ENCODE results near the gene FSTL4. TPM values are rescaled to one million over a fixed set of nuclear protein-coding genes. Genes with fewer than 3 reads are reported as not detected.

Gene FSTL4
- total and polyA plus RNA-seq, 2 of the 13 experiments (the other 11 are each of a cell fraction or from before 2014, with no cell fraction given) = 2.1 to 3.0 TPM

GRCh38 chr5:133508845-133509741 is 103.2 kb downstream of the FSTL4 start:
- intact Hi-C loops (cut with micrococcal nuclease; ENCODE audit: unreplicated experiment) = no loop called here
- H3K79me2 ChIP-seq (ENCODE audit: insufficient read depth, low read length) = no peaks in the 10 kb centered on the region
- CTCF ChIA-PET (ENCODE audit: low intra/inter-chr PET ratio, low total read pairs) = no interaction called here
- no peaks in the 10 kb centered on the region for H3K9me3 ChIP-seq (ENCODE audit: low read length)
- no peaks in the 10 kb centered on the region for H3K27me3 ChIP-seq (ENCODE audit: control insufficient read depth in 1 of 2, insufficient read depth in 2 of 2, low read length in 2 of 2)
- H3K27ac ChIP-seq (ENCODE audit: extremely low read length, insufficient read depth, low read length) = no peak overlapping the region
- POLR2A ChIA-PET = no interaction called here
- ATAC-seq = no peak
- H4K20me1 ChIP-seq (ENCODE audit: insufficient read depth, low read length) = no peaks in the 10 kb centered on the region
- no peak overlapping the region for H3K4me3 ChIP-seq (replicated peaks in 1 of 3; ENCODE audit: insufficient read depth in 1 of 3, low read depth in 2 of 3, low read length in 3 of 3)
- no peak for DNase-seq (ENCODE audit: low spot score)
- H3K9ac ChIP-seq (ENCODE audit: insufficient read depth, low read depth, low read length) = no peak overlapping the region
- H2AFZ ChIP-seq (ENCODE audit: low read length) = no peak overlapping the region
- 58% methylated on average over 3 of the region's 3 CpGs for WGBS (ENCODE audit: low lambda C conversion rate)
- no peaks in the 10 kb centered on the region for H3K4me1 ChIP-seq (ENCODE audit: insufficient read depth, low read length)
- H3K36me3 ChIP-seq (replicated peaks in 1 of 2; ENCODE audit: control insufficient read depth in 1 of 2, insufficient read depth in 2 of 2, low read length in 2 of 2) = no peaks in the 10 kb centered on the region
- no peak for FAIRE-seq
- BruUV-seq (replicated peaks) = no TSS peak
- H3K4me2 ChIP-seq (ENCODE audit: low read depth, low read length) = no peak overlapping the region
- in situ Hi-C loops (cut with HindIII; ENCODE audit: extremely low pct_ligation_motif_present, low pct_unique_long_range_greater_than_20kb) = no loop called here
- TF ChIP-seq RCOR2 (CRISPR knock-in tag; IDR thresholded peaks at IDR 0.05) (no peak), ZNF503 (CRISPR knock-in tag; IDR thresholded peaks at IDR 0.05) (no peak), RNF219 (CRISPR knock-in tag; IDR thresholded peaks at IDR 0.05) (no peak), ZNF564 (CRISPR knock-in tag; IDR thresholded peaks at IDR 0.05) (no peak), ZNF83 (CRISPR knock-in tag; IDR thresholded peaks at IDR 0.05; ENCODE audit: borderline replicate concordance) (no peak), ZNF780A (CRISPR knock-in tag; IDR thresholded peaks at IDR 0.05) (no peak), NFKB2 (CRISPR knock-in tag; IDR thresholded peaks at IDR 0.05; ENCODE audit: borderline replicate concordance) (no peak), CREM (IDR thresholded peaks at IDR 0.05) (no peak), CREM (CRISPR knock-in tag; IDR thresholded peaks at IDR 0.05) (no peak), THAP9 (CRISPR knock-in tag; IDR thresholded peaks at IDR 0.05; ENCODE audit: borderline replicate concordance) (no peak), MBNL3 (CRISPR knock-in tag; conservative IDR thresholded peaks at IDR 0.05) (no peak), ZBTB4 (CRISPR knock-in tag; IDR thresholded peaks at IDR 0.05; ENCODE audit: borderline replicate concordance) (no peak), SRSF1 (optimal IDR thresholded peaks at IDR 0.05; ENCODE audit: low read depth, low read length) (no peak), SSRP1 (CRISPR knock-in tag; IDR thresholded peaks at IDR 0.05) (no peak)

Measured in HepG2 (cell line).